PC-9 (cell line): ENCODE data around the gene ACADS. TPM values are rescaled to one million over a fixed set of nuclear protein-coding genes. Genes with fewer than 3 reads are reported as not detected.

Experiments
- BruUV-seq: library from RNA; stranded (reverse); fragments of 400-500 nt; replicated peaks from 2 replicates; lab custom pipeline; 2021; lab: Mats Ljungman, UMichigan
- CTCF ChIA-PET: fragments of 300-600 bp; sonication (Branson Sonifier 250); formaldehyde crosslinking; loops from one replicate; lab custom pipeline; 2022; ENCODE audit warnings: antibody characterized with exemption; lab: Charles Lee
- POLR2A ChIA-PET: fragments of 300-600 bp; sonication (Branson Sonifier 250); formaldehyde crosslinking; loops from one replicate; lab custom pipeline; 2022; ENCODE audit warnings: antibody characterized with exemption; ENCODE audit not compliant: unreplicated experiment; lab: Charles Lee
- DNase-seq, 2 experiments: peaks; one replicate each; pipeline versions ENCODE4 v3.0.0 to v3.0.0-alpha.2; 2015 to 2022; ENCODE audit warnings: mixed read lengths in 1 of 2
- H2AFZ ChIP-seq: fragments of 200-600 bp; sonication (generic); 2 replicates; pipeline ENCODE4 v1.8.1; 2017; ENCODE audit warnings: antibody characterized with exemption
- H3F3A ChIP-seq: fragments of 200-600 bp; sonication (generic); 2 replicates; pipeline ENCODE4 v1.8.1; 2017; ENCODE audit warnings: antibody characterized with exemption, mild to moderate bottlenecking, low read depth; ENCODE audit not compliant: insufficient read depth
- H3K27ac ChIP-seq: fragments of 200-600 bp; sonication (generic); 2 replicates; pipeline ENCODE4 v1.6.1; 2016; ENCODE audit warnings: mixed run types
- H3K27me3 ChIP-seq: fragments of 200-600 bp; sonication (generic); 2 replicates; pipeline ENCODE4 v1.6.1; 2016; ENCODE audit warnings: low read depth, mixed run types; ENCODE audit not compliant: insufficient read depth
- H3K36me3 ChIP-seq: fragments of 200-600 bp; sonication (generic); 2 replicates; pipeline ENCODE4 v1.6.1; 2016; ENCODE audit warnings: low read depth, mixed run types
- H3K4me1 ChIP-seq: fragments of 200-600 bp; sonication (generic); replicated peaks from 2 replicates; pipeline ENCODE4 v1.6.1; 2016; ENCODE audit warnings: mixed run types; ENCODE audit not compliant: insufficient read depth
- H3K4me2 ChIP-seq: fragments of 200-600 bp; sonication (generic); 2 replicates; pipeline ENCODE4 v1.6.1; 2017; ENCODE audit warnings: mixed run types
- H3K4me3 ChIP-seq: fragments of 200-600 bp; sonication (generic); 2 replicates; pipeline ENCODE4 v1.6.1; 2016; ENCODE audit warnings: mixed run types
- H3K79me2 ChIP-seq: fragments of 200-600 bp; sonication (generic); 2 replicates; pipeline ENCODE4 v1.6.1; 2017; ENCODE audit warnings: low read depth, mixed run types
- H3K9me2 ChIP-seq: fragments of 200-600 bp; sonication (generic); 2 replicates; pipeline ENCODE4 v1.8.1; 2017; ENCODE audit warnings: mild to moderate bottlenecking; ENCODE audit not compliant: insufficient read depth
- H3K9me3 ChIP-seq: fragments of 200-600 bp; sonication (generic); 2 replicates; pipeline ENCODE4 v1.8.1; 2016; ENCODE audit warnings: low read depth; ENCODE audit not compliant: insufficient read depth
- H4K20me1 ChIP-seq: fragments of 200-600 bp; sonication (generic); 2 replicates; pipeline ENCODE4 v1.8.1; 2017; ENCODE audit not compliant: insufficient read depth
- CTCF ChIP-seq: fragments of 200-600 bp; sonication (generic); conservative IDR thresholded peaks from 2 replicates; pipeline ENCODE4 v1.6.1; 2017; ENCODE audit warnings: mixed run types, antibody characterized with exemption, mild to moderate bottlenecking, moderate library complexity
- EZH2 ChIP-seq: fragments of 200-600 bp; sonication (generic); IDR thresholded peaks from 2 replicates; pipeline ENCODE4 v1.8.0; 2017; ENCODE audit warnings: antibody characterized with exemption, low read depth
- intact Hi-C: fragments of 100-400 bp; cut with micrococcal nuclease; formaldehyde crosslinking; loops from one replicate; pipeline ENCODE4 v1.10.0; 2022; ENCODE audit not compliant: unreplicated experiment
- total RNA-seq: library from RNA; stranded (reverse); gene quantifications from 2 replicates; pipeline ENCODE4 v1.2.3, GENCODE V29; 2021

ACADS gene
- total RNA-seq, 1 experiment from 2014 or later = 8.2 TPM

GRCh38 chr12:120685522-120685921 lies 40.1 kb upstream of the ACADS start:
- H3F3A ChIP-seq = peaks cover 6% of the 10 kb centered on the region; the same call in 1 of the 2 replicates
- no peaks in the 10 kb centered on the region for H3K36me3 ChIP-seq
- no TSS peak for BruUV-seq
- H4K20me1 ChIP-seq = peaks cover 27% of the 10 kb centered on the region
- CTCF ChIA-PET = interaction anchor here (0.9 kb wide), 1 partner anchor 11 kb away, joined by 3 read pairs; no protein-coding TSS in a partner anchor
- no peaks in the 10 kb centered on the region for H3K27me3 ChIP-seq
- no peak overlapping the region for H3K27ac ChIP-seq
- no peaks in the 10 kb centered on the region for H3K9me2 ChIP-seq
- peaks cover 29% of the 10 kb centered on the region for H3K4me1 ChIP-seq
- peak overlapping the region; percentile 82; the same call in 1 of the 2 replicates for H3K4me3 ChIP-seq
- no peak overlapping the region for H2AFZ ChIP-seq
- no peak for TF ChIP-seq EZH2
- no peak for DNase-seq
- POLR2A ChIA-PET = no interaction called here
- H3K4me2 ChIP-seq = peak overlapping the region; percentile 92
- intact Hi-C loops = no loop called here
- H3K79me2 ChIP-seq = peaks cover 32% of the 10 kb centered on the region
- H3K9me3 ChIP-seq = no peaks in the 10 kb centered on the region

GRCh38 chr12:120686151-120686689 lies 39.4 kb upstream of the ACADS start:
- POLR2A ChIA-PET = interaction anchor here (0.6 to 0.7 kb wide), 4 partner anchors 83 to 297 kb away, joined by 3 read pairs; partner anchors contain the start of gene POP5

GRCh38 chr12:120686690-120687577 lies 38.7 kb upstream of the ACADS start, which contains the start of gene MLEC:
MLEC (plus strand) TSS chr12:120687149; CDS start chr12:120687297, 148 bp downstream.
- intact Hi-C loops = loop anchor here (1.0 to 2.0 kb wide), 2 partner anchors 40 to 104 kb away; no protein-coding TSS in a partner anchor

More at GRCh38 chr12:120686151-120686689, 39.4 kb upstream of the ACADS start:
- no TSS peak for BruUV-seq
- no peaks in the 10 kb centered on the region for H3K9me3 ChIP-seq
- H3K79me2 ChIP-seq = peaks cover 39% of the 10 kb centered on the region
- peak; percentile 93 to 97 for DNase-seq
- peaks cover 34% of the 10 kb centered on the region for H4K20me1 ChIP-seq
- H3K4me1 ChIP-seq = peaks cover 29% of the 10 kb centered on the region
- CTCF ChIA-PET = interaction anchor here (0.6 to 0.9 kb wide), 2 partner anchors 11 to 217 kb away, joined by 3 to 9 read pairs; no protein-coding TSS in a partner anchor
- peak overlapping the region; percentile 92 for H3K4me2 ChIP-seq
- no peaks in the 10 kb centered on the region for H3K9me2 ChIP-seq
- H3K36me3 ChIP-seq = no peaks in the 10 kb centered on the region
- peak overlapping the region; percentile 95 for H2AFZ ChIP-seq
- no peak for TF ChIP-seq CTCF
- no peak for TF ChIP-seq EZH2
- H3K27me3 ChIP-seq = no peaks in the 10 kb centered on the region
- H3F3A ChIP-seq = peaks cover 6% of the 10 kb centered on the region; the same call in 1 of the 2 replicates
- intact Hi-C loops = loop anchor here (1.0 to 2.0 kb wide), 2 partner anchors 39 to 103 kb away; no protein-coding TSS in a partner anchor
- peak overlapping the region; percentile 82 for H3K4me3 ChIP-seq
- peak overlapping the region; percentile 77 for H3K27ac ChIP-seq

More at GRCh38 chr12:120686690-120687577, 38.7 kb upstream of the ACADS start, which contains the start of gene MLEC:
- peaks cover 6% of the 10 kb centered on the region; the same call in 1 of the 2 replicates for H3F3A ChIP-seq
- no peaks in the 10 kb centered on the region for H3K27me3 ChIP-seq
- peak within 1 kb of the TSS; percentile 95 for H2AFZ ChIP-seq
- POLR2A ChIA-PET = interaction anchor here (0.6 to 0.7 kb wide), 5 partner anchors 84 to 1391 kb away, joined by 3 to 5 read pairs (median 3); partner anchors contain the start of gene POP5
- H3K9me2 ChIP-seq = no peaks in the 10 kb centered on the region
- H4K20me1 ChIP-seq = peaks cover 36% of the 10 kb centered on the region
- CTCF ChIA-PET = interaction anchor here (0.6 kb wide), 1 partner anchor 218 kb away, joined by 9 read pairs; no protein-coding TSS in a partner anchor
- peak; percentile 88 to 98 for DNase-seq
- peaks cover 46% of the 10 kb centered on the region for H3K79me2 ChIP-seq
- peak within 1 kb of the TSS; percentile 93 for H3K4me2 ChIP-seq
- H3K36me3 ChIP-seq = no peaks in the 10 kb centered on the region
- H3K9me3 ChIP-seq = no peaks in the 10 kb centered on the region
- TF ChIP-seq EZH2 = no peak
- TF ChIP-seq CTCF = no peak
- TSS peak; percentile 79 for BruUV-seq
- peak within 1 kb of the TSS; percentile 82 for H3K4me3 ChIP-seq
- peaks cover 29% of the 10 kb centered on the region for H3K4me1 ChIP-seq
- H3K27ac ChIP-seq = peak within 1 kb of the TSS; percentile 77
